HG03439 (cell line): ENCODE data around the gene RIMS3.

Experiments
- ATAC-seq: cut with Tn5 transposase; IDR thresholded peaks from one replicate; pipeline ENCODE4 v1.9.1; 2021; ENCODE audit warnings: mild to moderate bottlenecking, moderate library complexity; ENCODE audit not compliant: unreplicated experiment

Gene RIMS3

GRCh38 chr1:40653851-40654537 lies 11.5 kb downstream of the RIMS3 start:
- no peak for ATAC-seq

GRCh38 chr1:40652979-40653378 lies 12.5 kb downstream of the RIMS3 start:
- no peak for ATAC-seq

- no peak for ATAC-seq
These were observed 13.0 kb downstream of the RIMS3 start for GRCh38 chr1:40652468-40652867.

GRCh38 chr1:40651138-40651857 lies 14.2 kb downstream of the RIMS3 start:
- ATAC-seq: no peak

- no peak for ATAC-seq
These were observed 15.4 kb downstream of the RIMS3 start for GRCh38 chr1:40650075-40650474.

GRCh38 chr1:40649592-40649930 lies 15.9 kb downstream of the RIMS3 start:
- ATAC-seq: no peak

- no peak for ATAC-seq
These were observed 16.4 kb downstream of the RIMS3 start for GRCh38 chr1:40648928-40649591.

- no peak for ATAC-seq
These were observed 17.3 kb downstream of the RIMS3 start for GRCh38 chr1:40648200-40648599.

- no peak for ATAC-seq
These were observed 19.2 kb downstream of the RIMS3 start for GRCh38 chr1:40646315-40646714.

GRCh38 chr1:40645118-40645680 lies 20.3 kb downstream of the RIMS3 start:
- ATAC-seq: no peak

GRCh38 chr1:40641601-40642242 lies 23.8 kb downstream of the RIMS3 start:
- no peak for ATAC-seq

GRCh38 chr1:40640314-40641076 lies 25.0 kb downstream of the RIMS3 start:
- ATAC-seq: no peak

- ATAC-seq: no peak
These were observed 27.1 kb downstream of the RIMS3 start for GRCh38 chr1:40638097-40639036.

- ATAC-seq: no peak
These were observed 27.9 kb downstream of the RIMS3 start for GRCh38 chr1:40637470-40638007.

- no peak for ATAC-seq
These were observed 28.7 kb downstream of the RIMS3 start for GRCh38 chr1:40636777-40637176.

- no peak for ATAC-seq
These were observed 29.6 kb downstream of the RIMS3 start for GRCh38 chr1:40635763-40636500.

- ATAC-seq: no peak
These were observed 30.4 kb downstream of the RIMS3 start for GRCh38 chr1:40634901-40635655.

GRCh38 chr1:40633931-40634376 lies 31.5 kb downstream of the RIMS3 start:
- ATAC-seq: no peak
